Loucy (cell line): ENCODE measurements around the gene TMEM9.

Experiments used
- H2AFZ ChIP-seq: fragments of 200-600 bp; sonication (generic); 2 replicates; pipeline ENCODE4 v1.6.0; 2016; ENCODE audit warnings: antibody characterized with exemption, mild to moderate bottlenecking, low read length, moderate library complexity
- H3F3A ChIP-seq: fragments of 200-600 bp; 2 replicates; pipeline ENCODE4 v1.6.0; 2016; ENCODE audit warnings: antibody characterized with exemption, low read depth, mild to moderate bottlenecking
- H3K27me3 ChIP-seq: fragments of 200-600 bp; sonication (generic); 2 replicates; pipeline ENCODE4 v1.6.1; 2014; ENCODE audit warnings: low read length, mild to moderate bottlenecking; ENCODE audit not compliant: insufficient read depth, poor library complexity, severe bottlenecking
- H3K36me3 ChIP-seq: fragments of 200-600 bp; sonication (generic); 2 replicates; pipeline ENCODE4 v1.6.1; 2016; ENCODE audit warnings: low read length; ENCODE audit not compliant: insufficient read depth
- H3K4me1 ChIP-seq: fragments of 200-600 bp; sonication (generic); 2 replicates; pipeline ENCODE4 v1.5.1; 2014; ENCODE audit warnings: low read length, mild to moderate bottlenecking; ENCODE audit not compliant: insufficient read depth, poor library complexity, severe bottlenecking
- H3K4me2 ChIP-seq: fragments of 200-600 bp; sonication (generic); 2 replicates; pipeline ENCODE4 v1.6.0; 2014; ENCODE audit warnings: antibody characterized with exemption, low read length, low read depth, mild to moderate bottlenecking; ENCODE audit not compliant: poor library complexity, severe bottlenecking
- H3K4me3 ChIP-seq: fragments of 200-600 bp; sonication (generic); 2 replicates; pipeline ENCODE4 v1.5.1; 2014; ENCODE audit warnings: low read length, mild to moderate bottlenecking, mixed read lengths; ENCODE audit not compliant: poor library complexity, severe bottlenecking
- H3K79me2 ChIP-seq: fragments of 200-600 bp; sonication (generic); 2 replicates; pipeline ENCODE4 v1.6.1; 2014; ENCODE audit warnings: low read length; ENCODE audit not compliant: insufficient read depth
- H3K9ac ChIP-seq: fragments of 200-600 bp; sonication (generic); 2 replicates; pipeline ENCODE4 v1.6.0; 2014; ENCODE audit warnings: mild to moderate bottlenecking, low read depth, low read length, moderate library complexity; ENCODE audit not compliant: poor library complexity, severe bottlenecking
- H3K9me2 ChIP-seq: fragments of 200-600 bp; sonication (generic); replicated peaks from 2 replicates; pipeline ENCODE4 v1.6.1; 2016; ENCODE audit warnings: low read depth, low read length, mixed read lengths
- H3K9me3 ChIP-seq: fragments of 200-600 bp; sonication (generic); 2 replicates; pipeline ENCODE4 v1.6.1; 2014; ENCODE audit warnings: mild to moderate bottlenecking, antibody characterized with exemption, low read length, low read depth; ENCODE audit not compliant: insufficient read depth
- H4K20me1 ChIP-seq: fragments of 200-600 bp; sonication (generic); 2 replicates; pipeline ENCODE4 v1.6.0; 2014; ENCODE audit warnings: antibody characterized with exemption, low read length, mild to moderate bottlenecking; ENCODE audit not compliant: insufficient read depth, poor library complexity, severe bottlenecking
- EZH2phosphoT487 ChIP-seq: fragments of 200-600 bp; IDR thresholded peaks from 2 replicates; pipeline ENCODE4 v1.6.1; 2018; ENCODE audit warnings: antibody characterized with exemption, mild to moderate bottlenecking, moderate library complexity, borderline replicate concordance
- TF ChIP-seq, protein P1 (sequence below): fragments of 200-600 bp; sonication (generic); conservative IDR thresholded peaks from 2 replicates; pipeline ENCODE4 v1.5.1; 2014; ENCODE audit warnings: mild to moderate bottlenecking, antibody characterized with exemption, low read length

TMEM9 gene

DNA sequence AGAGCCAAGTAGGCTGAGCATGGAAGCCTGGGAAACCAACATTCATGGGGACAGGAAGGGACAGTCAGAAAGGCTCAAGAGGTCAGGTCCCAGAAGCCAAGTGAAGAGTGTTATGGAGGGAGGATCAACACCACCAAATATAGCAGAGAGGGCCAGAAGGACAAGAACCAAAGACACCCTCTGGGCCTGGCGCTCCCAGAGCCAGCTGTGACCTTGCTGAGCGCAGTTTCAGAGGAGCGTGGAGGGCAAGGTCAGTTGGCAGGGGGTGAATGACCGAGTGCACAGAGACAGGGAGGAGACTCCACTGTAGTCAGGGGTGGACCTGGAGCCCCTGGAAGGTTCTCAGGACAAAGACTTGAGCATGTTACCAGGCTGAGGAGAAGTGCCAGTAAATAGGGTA, 22.9 kb downstream of the TMEM9 start:
- no peak overlapping the region for H2AFZ ChIP-seq
- H3K27me3 ChIP-seq: no peaks in the 10 kb centered on the region
- no peaks in the 10 kb centered on the region for H3F3A ChIP-seq
- no peaks in the 10 kb centered on the region for H3K9me3 ChIP-seq
- H3K9me2 ChIP-seq: no peaks in the 10 kb centered on the region
- no peak for TF ChIP-seq EZH2phosphoT487
- TF ChIP-seq, protein P1, sequence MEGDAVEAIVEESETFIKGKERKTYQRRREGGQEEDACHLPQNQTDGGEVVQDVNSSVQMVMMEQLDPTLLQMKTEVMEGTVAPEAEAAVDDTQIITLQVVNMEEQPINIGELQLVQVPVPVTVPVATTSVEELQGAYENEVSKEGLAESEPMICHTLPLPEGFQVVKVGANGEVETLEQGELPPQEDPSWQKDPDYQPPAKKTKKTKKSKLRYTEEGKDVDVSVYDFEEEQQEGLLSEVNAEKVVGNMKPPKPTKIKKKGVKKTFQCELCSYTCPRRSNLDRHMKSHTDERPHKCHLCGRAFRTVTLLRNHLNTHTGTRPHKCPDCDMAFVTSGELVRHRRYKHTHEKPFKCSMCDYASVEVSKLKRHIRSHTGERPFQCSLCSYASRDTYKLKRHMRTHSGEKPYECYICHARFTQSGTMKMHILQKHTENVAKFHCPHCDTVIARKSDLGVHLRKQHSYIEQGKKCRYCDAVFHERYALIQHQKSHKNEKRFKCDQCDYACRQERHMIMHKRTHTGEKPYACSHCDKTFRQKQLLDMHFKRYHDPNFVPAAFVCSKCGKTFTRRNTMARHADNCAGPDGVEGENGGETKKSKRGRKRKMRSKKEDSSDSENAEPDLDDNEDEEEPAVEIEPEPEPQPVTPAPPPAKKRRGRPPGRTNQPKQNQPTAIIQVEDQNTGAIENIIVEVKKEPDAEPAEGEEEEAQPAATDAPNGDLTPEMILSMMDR: no peak
- H3K4me1 ChIP-seq: no peaks in the 10 kb centered on the region
- H3K79me2 ChIP-seq: no peaks in the 10 kb centered on the region
- H3K9ac ChIP-seq: no peak overlapping the region
- no peaks in the 10 kb centered on the region for H4K20me1 ChIP-seq
- H3K4me3 ChIP-seq: no peak overlapping the region
- peaks cover 19% of the 10 kb centered on the region; the same call in 1 of the 2 replicates for H3K36me3 ChIP-seq
- no peak overlapping the region for H3K4me2 ChIP-seq

DNA sequence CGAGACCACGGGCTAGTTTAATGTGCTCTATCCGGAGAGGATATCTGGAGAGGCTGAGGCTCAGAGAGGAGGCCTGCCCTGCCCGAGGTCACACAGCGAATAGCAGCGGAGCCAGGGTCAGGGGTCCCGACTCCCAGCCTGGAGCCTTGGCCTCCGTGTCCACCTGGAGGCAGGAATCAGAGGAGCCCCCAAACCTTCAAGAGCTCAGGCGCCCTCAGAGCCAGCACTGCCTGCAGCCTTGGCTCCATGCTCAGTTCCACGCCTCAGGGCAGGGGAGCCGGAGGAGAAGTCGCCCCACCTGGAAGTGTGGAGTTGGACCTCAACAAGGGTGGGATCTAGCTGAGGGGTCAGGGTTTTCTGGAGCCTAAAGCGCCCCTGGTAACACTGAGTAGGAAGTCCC, 25.3 kb downstream of the TMEM9 start:
- H3K27me3 ChIP-seq: no peaks in the 10 kb centered on the region
- H3K79me2 ChIP-seq: no peaks in the 10 kb centered on the region
- no peaks in the 10 kb centered on the region for H3K4me1 ChIP-seq
- no peaks in the 10 kb centered on the region for H4K20me1 ChIP-seq
- H3K4me2 ChIP-seq: no peak overlapping the region
- H3K9ac ChIP-seq: no peak overlapping the region
- no peak overlapping the region for H3K4me3 ChIP-seq
- no peak overlapping the region for H2AFZ ChIP-seq
- H3K36me3 ChIP-seq: peaks cover under 1% of the 10 kb centered on the region; the same call in 1 of the 2 replicates
- no peaks in the 10 kb centered on the region for H3K9me2 ChIP-seq
- TF ChIP-seq, protein P1: no peak
- no peak for TF ChIP-seq EZH2phosphoT487
- no peaks in the 10 kb centered on the region for H3F3A ChIP-seq
- no peaks in the 10 kb centered on the region for H3K9me3 ChIP-seq

DNA sequence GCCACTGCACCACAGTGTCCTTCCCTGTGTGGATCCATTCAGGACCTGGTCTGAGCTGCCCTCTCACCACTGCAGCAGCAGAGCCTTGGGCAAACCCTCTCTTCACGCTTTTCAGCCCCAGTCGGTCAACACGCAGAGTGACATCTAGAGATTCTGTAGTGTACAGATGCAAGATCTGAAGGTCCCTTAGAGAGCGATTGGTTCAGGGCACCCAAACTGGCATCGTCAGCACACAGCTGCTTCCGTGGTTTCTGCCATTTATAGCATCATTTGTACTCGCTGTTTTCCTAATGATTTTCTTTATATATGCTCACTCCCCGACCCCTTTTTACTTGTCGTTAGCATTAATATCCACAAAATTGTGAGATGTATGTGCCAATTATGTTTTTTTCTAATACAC, 25.8 kb downstream of the TMEM9 start:
- Histone ChIP-seq H3K79me2 (no peaks in the 10 kb centered on the region), H3K36me3 (no peaks in the 10 kb centered on the region), H3K4me2 (no peak overlapping the region), H3K9me3 (no peaks in the 10 kb centered on the region), H3K4me1 (no peaks in the 10 kb centered on the region), H3K9ac (no peak overlapping the region), H3K27me3 (no peaks in the 10 kb centered on the region), H3K4me3 (no peak overlapping the region), H2AFZ (no peak overlapping the region), H3F3A (no peaks in the 10 kb centered on the region), H3K9me2 (no peaks in the 10 kb centered on the region), H4K20me1 (no peaks in the 10 kb centered on the region)
- TF ChIP-seq EZH2phosphoT487: no peak
- TF ChIP-seq, protein P1: no peak
